GM23338 (cell line): ENCODE measurements around the gene CR2.

Source experiments
- CREB1 ChIP-seq: fragments of 250-450 bp; sonication (Bioruptor Pico); IDR thresholded peaks from 2 replicates; pipeline ENCODE4 v1.5.0; 2020; ENCODE audit warnings: low read depth, mild to moderate bottlenecking, moderate library complexity
- CTCF ChIP-seq, 2 experiments: fragments of 200-600 bp in 1 of 2; sonication (generic) in 1 of 2; conservative IDR thresholded peaks; 2 replicates each; pipeline versions ENCODE4 v1.5.1 to v1.6.1; 2016 to 2017; ENCODE audit warnings: antibody characterized with exemption in 2 of 2, low read depth in 2 of 2, mild to moderate bottlenecking in 2 of 2, moderate library complexity in 1 of 2
- EZH2 ChIP-seq: fragments of 200-600 bp; sonication (generic); IDR thresholded peaks from one replicate; pipeline ENCODE4 v1.8.0; 2017; ENCODE audit warnings: antibody characterized with exemption, mild to moderate bottlenecking, low read depth; ENCODE audit not compliant: unreplicated experiment
- EZH2phosphoT487 ChIP-seq: fragments of 200-600 bp; sonication (generic); IDR thresholded peaks from one replicate; pipeline ENCODE4 v1.8.1; 2018; ENCODE audit warnings: antibody characterized with exemption; ENCODE audit not compliant: unreplicated experiment
- POLR2AphosphoS5 ChIP-seq: IDR thresholded peaks from 2 replicates; pipeline ENCODE4 v1.6.1; 2016; ENCODE audit warnings: antibody characterized with exemption, low read depth
- ZNF114 ChIP-seq: fragments of 250-450 bp; sonication (Bioruptor Pico); IDR thresholded peaks from 2 replicates; pipeline ENCODE4 v1.5.0; 2020; ENCODE audit warnings: mild to moderate bottlenecking, moderate library complexity
- ZNF331 ChIP-seq: fragments of 250-450 bp; sonication (Bioruptor Pico); IDR thresholded peaks from 2 replicates; pipeline ENCODE4 v1.5.0; 2020; ENCODE audit warnings: low read depth, mild to moderate bottlenecking, moderate library complexity

DNA sequence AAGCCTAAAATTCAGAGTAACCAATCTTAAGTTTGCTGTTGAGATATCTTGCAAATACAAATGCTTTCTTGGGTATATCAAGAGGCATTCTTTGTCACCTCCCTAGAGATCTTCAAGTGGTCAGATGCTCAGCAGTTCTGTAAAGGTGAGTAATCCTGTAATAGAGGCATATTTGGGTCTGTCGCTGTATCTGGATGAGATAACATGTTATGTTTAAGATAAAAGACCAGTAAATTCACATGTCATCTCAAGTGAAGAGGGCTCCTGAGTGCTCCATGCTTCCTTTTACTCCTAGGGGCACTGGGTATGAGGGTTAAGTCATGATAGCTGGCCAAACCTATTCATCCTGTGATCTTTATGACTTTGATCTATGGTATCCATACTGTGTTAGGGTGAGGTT, 7.5 kb downstream of the CR2 start:
- TF ChIP-seq EZH2phosphoT487 (no peak), CREB1 (CRISPR knock-in tag) (no peak), CTCF (conservative IDR thresholded peaks at IDR 0.05; ENCODE audit: low read depth in 2 of 2) (no peak), EZH2 (no peak), ZNF114 (CRISPR knock-in tag) (no peak), POLR2AphosphoS5 (no peak), ZNF331 (CRISPR knock-in tag) (no peak)
